Neuronal stem cell (in vitro differentiated cells): ENCODE data around the gene SMIM11.
"Not testable (repeated sequence)": the region's sequence is repeated elsewhere in the genome, so short reads cannot be mapped to it uniquely, and the experiment has no call there.

Experiments
- DNase-seq: peaks from one replicate; pipeline ENCODE4 v3.0.0-alpha.2; 2013; ENCODE audit warnings: low spot score
- H2AFZ ChIP-seq: one replicate; pipeline ENCODE4 v1.6.1; 2013; ENCODE audit warnings: mild to moderate bottlenecking, low read length, inconsistent platforms
- H2AK5ac ChIP-seq: 2 replicates; pipeline ENCODE4 v1.6.1; 2013; ENCODE audit warnings: low read depth, mild to moderate bottlenecking, inconsistent platforms, low read length, moderate library complexity, mixed read lengths
- H2BK120ac ChIP-seq: 2 replicates; pipeline ENCODE4 v1.6.1; 2013; ENCODE audit warnings: low read depth, mild to moderate bottlenecking, inconsistent platforms, low read length, moderate library complexity, mixed read lengths
- H2BK12ac ChIP-seq: one replicate; pipeline ENCODE4 v1.6.1; 2013; ENCODE audit warnings: low read length, inconsistent platforms
- H2BK15ac ChIP-seq: 2 replicates; pipeline ENCODE4 v1.6.1; 2013; ENCODE audit warnings: mild to moderate bottlenecking, low read length, inconsistent platforms, mixed read lengths
- H2BK5ac ChIP-seq: one replicate; pipeline ENCODE4 v1.6.1; 2013; ENCODE audit warnings: inconsistent platforms, mild to moderate bottlenecking, low read length, moderate library complexity
- H3K14ac ChIP-seq: one replicate; pipeline ENCODE4 v1.6.1; 2013; ENCODE audit warnings: low read length, inconsistent platforms
- H3K18ac ChIP-seq: 2 replicates; pipeline ENCODE4 v1.6.1; 2013; ENCODE audit warnings: low read length, inconsistent platforms
- H3K23ac ChIP-seq: 2 replicates; pipeline ENCODE4 v1.6.1; 2013; ENCODE audit warnings: low read depth, mild to moderate bottlenecking, mixed read lengths, low read length, inconsistent platforms; ENCODE audit not compliant: poor library complexity
- H3K27ac ChIP-seq: replicated peaks from 3 replicates; pipeline ENCODE4 v1.5.1; 2013; ENCODE audit warnings: low read length, inconsistent platforms
- H3K27me3 ChIP-seq, 3 experiments: 2 replicates each; pipeline ENCODE4 v1.6.1; 2013; ENCODE audit warnings: low read length in 3 of 3, mild to moderate bottlenecking in 2 of 3, inconsistent platforms in 1 of 3, low read depth in 1 of 3, mixed read lengths in 1 of 3, moderate library complexity in 1 of 3; ENCODE audit not compliant: control insufficient read depth in 3 of 3, insufficient read depth in 3 of 3
- H3K36me3 ChIP-seq, 2 donors: replicated peaks in 1 of 2; 2 replicates each; pipeline ENCODE4 v1.6.1; 2013; ENCODE audit warnings: low read length in 2 of 2; ENCODE audit not compliant: control insufficient read depth in 2 of 2, insufficient read depth in 2 of 2
- H3K4ac ChIP-seq: 2 replicates; pipeline ENCODE4 v1.6.1; 2013; ENCODE audit warnings: inconsistent platforms, mild to moderate bottlenecking, low read length, moderate library complexity
- H3K4me1 ChIP-seq, 2 donors: 1 replicate in 1 of 2; 2 replicates in 1 of 2; pipeline ENCODE4 v1.6.1; 2013; ENCODE audit warnings: low read length in 2 of 2, low read depth in 1 of 2; ENCODE audit not compliant: control insufficient read depth in 2 of 2, insufficient read depth in 1 of 2
- H3K4me2 ChIP-seq: one replicate; pipeline ENCODE4 v1.6.1; 2013; ENCODE audit warnings: mild to moderate bottlenecking, low read length, inconsistent platforms; ENCODE audit not compliant: insufficient read depth, poor library complexity, severe bottlenecking
- H3K4me3 ChIP-seq, 2 donors: 2 replicates each; pipeline ENCODE4 v1.5.1; 2013; ENCODE audit warnings: low read length in 2 of 2, mild to moderate bottlenecking in 2 of 2, inconsistent platforms in 1 of 2, moderate library complexity in 1 of 2
- H3K79me1 ChIP-seq: one replicate; pipeline ENCODE4 v1.6.1; 2013; ENCODE audit warnings: low read depth, mild to moderate bottlenecking, inconsistent platforms, low read length, moderate library complexity
- H3K9ac ChIP-seq: one replicate; pipeline ENCODE4 v1.6.1; 2013; ENCODE audit warnings: mild to moderate bottlenecking, low read depth, low read length, inconsistent platforms; ENCODE audit not compliant: poor library complexity
- H3K9me3 ChIP-seq, 2 donors: replicated peaks in 1 of 2; 2 replicates each; pipeline versions ENCODE3 to v1.6.1; 2013; ENCODE audit warnings: low read length in 2 of 2, mild to moderate bottlenecking in 2 of 2, inconsistent platforms in 1 of 2, low read depth in 1 of 2, mixed read lengths in 1 of 2, moderate library complexity in 1 of 2; ENCODE audit not compliant: control insufficient read depth in 2 of 2, insufficient read depth in 1 of 2
- H4K8ac ChIP-seq: one replicate; pipeline ENCODE4 v1.6.1; 2013; ENCODE audit warnings: low read depth, mild to moderate bottlenecking, inconsistent platforms, low read length, moderate library complexity
- H4K91ac ChIP-seq: one replicate; pipeline ENCODE4 v1.6.1; 2013; ENCODE audit warnings: low read length, low read depth, mild to moderate bottlenecking, inconsistent platforms; ENCODE audit not compliant: poor library complexity
- WGBS, 2 donors: extraction: QIAGEN DNeasy Blood & Tissue Kit; methylation state at CpG; one replicate each; pipeline ENCODE4 v1.1.7; 2013; ENCODE audit warnings: missing lambda C conversion rate in 2 of 2, mixed read lengths in 1 of 2; ENCODE audit not compliant: insufficient read length in 2 of 2, insufficient replicate concordance in 1 of 2; ENCODE audit errors: extremely low coverage in 2 of 2; 5-methylcytosine and 5-hydroxymethylcytosine counted together

Gene SMIM11

DNA sequence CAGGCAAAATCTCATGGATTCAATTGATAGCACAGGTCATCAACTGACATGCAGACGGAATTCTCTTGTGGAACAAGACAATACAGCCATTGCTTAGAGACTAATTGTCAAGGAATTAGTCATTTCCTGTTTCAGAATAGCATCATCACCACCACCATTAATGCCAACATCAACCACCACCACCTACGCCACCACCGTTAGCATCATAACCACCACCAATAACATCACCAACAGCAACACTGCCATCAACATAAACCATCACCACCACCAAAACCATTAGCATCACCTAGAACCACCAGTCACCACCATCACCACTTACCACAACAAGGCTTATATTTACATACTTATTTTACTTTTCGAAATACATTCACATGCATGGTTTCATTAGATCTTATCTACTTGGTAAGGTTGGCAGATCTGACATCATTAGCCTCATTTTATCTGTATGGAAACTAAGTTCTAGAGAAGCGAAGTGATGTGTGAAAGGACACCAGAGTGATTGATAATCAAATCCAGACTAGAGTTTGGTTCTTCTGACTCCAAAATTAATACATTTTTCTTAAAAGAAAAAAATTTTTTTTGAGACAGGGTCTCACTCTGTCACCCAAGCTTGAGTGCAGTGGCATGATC lies 42.3 kb downstream of the SMIM11 start:
- not testable (repeated sequence) for H3K4me2 ChIP-seq, H3K4me3 ChIP-seq, H3K4ac ChIP-seq, H3K23ac ChIP-seq, H3K27me3 ChIP-seq, DNase-seq, H3K9me3 ChIP-seq, H2BK12ac ChIP-seq, H2BK15ac ChIP-seq, H2AFZ ChIP-seq, H4K8ac ChIP-seq, H3K18ac ChIP-seq, H3K4me1 ChIP-seq, H2BK5ac ChIP-seq, H2AK5ac ChIP-seq, H3K14ac ChIP-seq, H3K27ac ChIP-seq, H3K36me3 ChIP-seq, H3K9ac ChIP-seq, H2BK120ac ChIP-seq, H4K91ac ChIP-seq, H3K79me1 ChIP-seq
- no CpG with 5 or more reads among the region's 5 CpGs for WGBS, 2 donors

DNA sequence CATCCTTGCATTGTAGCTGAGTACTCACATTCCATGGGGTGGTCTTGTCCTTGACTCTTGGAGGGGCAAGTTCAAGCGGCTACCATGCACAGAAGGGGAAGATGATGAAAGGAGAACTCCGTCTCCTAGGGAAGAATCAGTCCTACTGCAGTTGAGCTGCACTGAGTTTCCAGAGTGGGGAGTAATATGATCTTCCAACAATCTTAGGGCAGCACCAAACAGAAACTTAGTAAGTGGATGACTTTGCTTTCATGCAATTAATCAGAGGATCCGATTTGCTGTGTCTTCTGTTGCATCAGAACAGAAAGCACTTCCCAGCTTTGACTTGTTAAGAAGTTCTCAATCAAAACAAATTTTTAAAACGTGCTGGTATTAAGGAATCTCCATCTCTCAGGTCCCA lies 48.5 kb downstream of the SMIM11 start, which contains the start of gene SMIM34:
Gene SMIM34, minus strand, starts transcription at position 147 of the 400 bp plus-strand sequence. Its CDS starts 112 bp downstream, at position 35.
- not testable (repeated sequence) for H2BK5ac ChIP-seq, H3K27me3 ChIP-seq, H3K79me1 ChIP-seq, DNase-seq, H3K27ac ChIP-seq, H4K8ac ChIP-seq, H2AK5ac ChIP-seq, H3K4me3 ChIP-seq, H3K4me1 ChIP-seq, H3K9ac ChIP-seq, H3K4ac ChIP-seq, H3K18ac ChIP-seq, H3K23ac ChIP-seq, H3K9me3 ChIP-seq, H3K36me3 ChIP-seq, H2BK12ac ChIP-seq, H3K14ac ChIP-seq, H4K91ac ChIP-seq, H2BK15ac ChIP-seq, H2BK120ac ChIP-seq, H3K4me2 ChIP-seq, H2AFZ ChIP-seq
- WGBS, 2 donors = no CpG with 5 or more reads among the region's 4 CpGs

DNA sequence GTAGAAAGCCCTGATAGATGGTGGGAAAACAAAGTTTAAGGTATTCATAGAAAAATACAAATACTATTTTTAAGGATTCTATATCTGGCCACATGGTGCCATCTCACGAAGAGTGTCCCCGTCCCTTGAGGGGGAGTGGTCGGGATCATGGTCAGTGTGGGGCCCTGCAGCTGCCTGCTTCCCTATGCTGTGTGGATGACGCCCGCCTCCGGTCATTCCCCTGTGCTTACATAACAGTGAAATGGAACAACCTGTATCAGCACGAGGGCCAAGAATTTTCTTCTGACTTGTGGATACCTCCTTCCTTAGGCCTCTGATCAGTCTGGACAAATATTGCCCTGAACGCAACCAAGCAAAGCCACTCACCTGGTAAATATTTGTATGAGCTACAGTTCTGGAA lies 52.0 kb downstream of the SMIM11 start:
- not testable (repeated sequence) for H4K8ac ChIP-seq, H2BK5ac ChIP-seq, H3K9ac ChIP-seq, H3K23ac ChIP-seq, H2AFZ ChIP-seq, H3K27me3 ChIP-seq, H3K14ac ChIP-seq, H3K79me1 ChIP-seq, H2BK15ac ChIP-seq, H3K4me1 ChIP-seq, DNase-seq, H3K9me3 ChIP-seq, H3K36me3 ChIP-seq, H3K27ac ChIP-seq, H4K91ac ChIP-seq, H3K4ac ChIP-seq, H2BK12ac ChIP-seq, H2AK5ac ChIP-seq, H3K4me2 ChIP-seq, H2BK120ac ChIP-seq, H3K18ac ChIP-seq, H3K4me3 ChIP-seq
- no CpG with 5 or more reads among the region's 8 CpGs for WGBS, 2 donors

DNA sequence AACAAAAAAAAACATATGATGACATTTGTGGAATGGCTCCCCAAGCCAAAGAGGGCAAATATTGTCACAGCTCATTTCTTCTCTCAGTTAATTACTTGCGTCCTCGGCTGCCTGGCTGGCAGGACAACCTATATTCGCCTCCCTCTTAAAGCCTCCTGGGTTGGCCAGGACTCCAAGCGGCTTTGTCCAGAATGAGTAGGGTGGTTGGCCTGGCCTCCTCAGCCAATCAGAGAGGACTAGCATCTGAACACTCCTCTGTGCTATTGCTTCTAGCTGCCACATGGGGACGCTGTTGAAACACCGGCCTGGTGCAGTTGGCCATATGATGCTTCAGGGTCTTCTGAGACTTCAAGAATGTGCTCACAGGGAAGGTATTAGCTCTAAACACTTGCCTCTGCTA lies 53.1 kb downstream of the SMIM11 start:
- not testable (repeated sequence) for H2BK12ac ChIP-seq, H2BK15ac ChIP-seq, H3K4me1 ChIP-seq, H3K4me2 ChIP-seq, H4K8ac ChIP-seq, H3K79me1 ChIP-seq, H3K14ac ChIP-seq, H2AFZ ChIP-seq, H3K4ac ChIP-seq, DNase-seq, H3K27me3 ChIP-seq, H3K4me3 ChIP-seq, H3K23ac ChIP-seq, H2BK5ac ChIP-seq, H3K9me3 ChIP-seq, H3K18ac ChIP-seq, H3K27ac ChIP-seq, H2AK5ac ChIP-seq, H2BK120ac ChIP-seq, H3K9ac ChIP-seq, H4K91ac ChIP-seq, H3K36me3 ChIP-seq
- no CpG with 5 or more reads among the region's 6 CpGs for WGBS, 2 donors
